Suprapubic skin (tissue), 3 donors: Measurements from ENCODE around the gene FANCG.

Experiments used
- EP300 ChIP-seq: sonication (generic); formaldehyde crosslinking; IDR thresholded peaks from one replicate; pipeline ENCODE4 v1.6.1; 2017; ENCODE audit warnings: antibody characterized with exemption
- TF ChIP-seq, protein P1 (sequence below), 2 donors: fragments of 200-600 bp in 1 of 2; fragments of 450-650 bp in 1 of 2; sonication (generic) in 1 of 2; IDR thresholded peaks; one replicate each; pipeline ENCODE4 v1.5.1; 2016 to 2019; ENCODE audit warnings: antibody characterized with exemption in 2 of 2, mild to moderate bottlenecking in 1 of 2, moderate library complexity in 1 of 2

- TF ChIP-seq, protein P1, sequence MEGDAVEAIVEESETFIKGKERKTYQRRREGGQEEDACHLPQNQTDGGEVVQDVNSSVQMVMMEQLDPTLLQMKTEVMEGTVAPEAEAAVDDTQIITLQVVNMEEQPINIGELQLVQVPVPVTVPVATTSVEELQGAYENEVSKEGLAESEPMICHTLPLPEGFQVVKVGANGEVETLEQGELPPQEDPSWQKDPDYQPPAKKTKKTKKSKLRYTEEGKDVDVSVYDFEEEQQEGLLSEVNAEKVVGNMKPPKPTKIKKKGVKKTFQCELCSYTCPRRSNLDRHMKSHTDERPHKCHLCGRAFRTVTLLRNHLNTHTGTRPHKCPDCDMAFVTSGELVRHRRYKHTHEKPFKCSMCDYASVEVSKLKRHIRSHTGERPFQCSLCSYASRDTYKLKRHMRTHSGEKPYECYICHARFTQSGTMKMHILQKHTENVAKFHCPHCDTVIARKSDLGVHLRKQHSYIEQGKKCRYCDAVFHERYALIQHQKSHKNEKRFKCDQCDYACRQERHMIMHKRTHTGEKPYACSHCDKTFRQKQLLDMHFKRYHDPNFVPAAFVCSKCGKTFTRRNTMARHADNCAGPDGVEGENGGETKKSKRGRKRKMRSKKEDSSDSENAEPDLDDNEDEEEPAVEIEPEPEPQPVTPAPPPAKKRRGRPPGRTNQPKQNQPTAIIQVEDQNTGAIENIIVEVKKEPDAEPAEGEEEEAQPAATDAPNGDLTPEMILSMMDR (IDR thresholded peaks at IDR 0.05): no peak
- TF ChIP-seq EP300: no peak
Measured at GRCh38 chr9:35104586-35104985, 24.8 kb upstream of the FANCG start.
